DMS153 (cell line): Measurements from ENCODE around the gene MMD.
"Not testable (repeated sequence)": the region's sequence is repeated elsewhere in the genome, so short reads cannot be mapped to it uniquely, and the experiment has no call there.

Source experiments
- DNase-seq: peaks from one replicate; lab custom pipeline; 2025; lab: John Stamatoyannopoulos, UW

The MMD gene

GRCh38 chr17:55422828-55423164 lies 1.2 kb upstream of the MMD start:
- not testable (repeated sequence) for DNase-seq

DNA sequence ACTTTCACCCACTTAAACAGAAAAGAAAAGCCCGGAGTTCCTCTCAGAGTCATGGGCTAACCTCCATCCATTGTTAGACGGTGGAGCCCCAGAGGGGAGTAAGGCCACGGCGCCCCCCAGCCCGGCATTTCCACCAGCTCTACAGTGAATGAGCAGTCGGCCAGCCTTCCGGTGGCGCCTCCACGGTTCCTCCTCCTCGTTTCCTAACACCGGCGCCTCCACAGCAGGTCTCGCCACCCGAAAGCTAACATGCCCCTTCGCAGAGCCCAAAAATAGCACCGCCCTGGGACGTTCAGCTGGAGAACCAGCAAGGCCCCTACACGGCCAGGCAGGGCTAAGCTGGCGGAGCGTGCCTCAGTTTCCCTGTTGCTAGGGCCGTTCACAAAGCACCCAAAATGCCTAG lies 858 bp downstream of the MMD start:
- DNase-seq, result no peak

- no peak for DNase-seq
Observed at GRCh38 chr17:55420067-55420775, 1.4 kb downstream of the MMD start.

DNA sequence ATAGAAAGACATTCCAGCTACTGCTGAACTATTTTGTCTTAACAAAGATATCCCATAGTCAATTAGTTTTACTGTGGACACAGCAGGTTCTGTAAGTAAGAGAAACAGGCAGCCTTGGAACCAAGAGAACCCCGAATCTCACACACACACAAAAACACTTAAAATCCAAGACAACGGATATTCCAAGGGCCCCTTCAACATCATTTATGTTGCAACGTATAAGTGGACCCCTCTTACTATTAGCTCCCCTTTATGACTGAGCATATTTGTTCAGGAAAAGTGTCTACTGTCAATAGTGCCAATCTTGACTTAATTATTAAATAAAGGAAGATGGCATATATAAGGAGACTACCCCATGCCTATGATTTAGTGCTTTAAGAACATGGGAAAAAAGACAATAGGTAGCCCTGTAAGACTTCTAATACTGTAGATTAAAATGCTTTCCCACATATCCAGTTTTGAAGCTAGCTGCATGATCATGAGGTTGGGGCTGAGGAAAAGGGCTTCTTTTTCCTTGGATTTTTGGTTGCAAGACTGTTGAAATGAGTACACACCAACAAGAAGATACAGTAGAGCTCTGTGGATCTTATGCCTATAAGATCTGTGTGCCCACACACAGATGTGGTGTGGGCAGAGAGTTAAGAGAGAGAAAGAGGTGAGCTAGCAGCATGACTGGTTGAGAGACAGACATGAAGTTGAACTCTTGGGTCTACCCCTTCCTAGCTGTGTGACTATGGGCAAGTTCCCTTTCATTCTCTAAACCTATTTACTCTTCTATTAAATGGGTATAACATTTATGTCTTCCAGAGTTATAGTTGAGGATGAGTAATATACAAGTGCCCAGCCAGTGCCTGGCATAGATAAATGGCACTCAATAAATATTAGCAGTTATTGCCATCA lies 3.0 kb downstream of the MMD start:
- DNase-seq, result no peak

GRCh38 chr17:55417411-55418268 lies 4.0 kb downstream of the MMD start:
- DNase-seq, result no peak

DNA sequence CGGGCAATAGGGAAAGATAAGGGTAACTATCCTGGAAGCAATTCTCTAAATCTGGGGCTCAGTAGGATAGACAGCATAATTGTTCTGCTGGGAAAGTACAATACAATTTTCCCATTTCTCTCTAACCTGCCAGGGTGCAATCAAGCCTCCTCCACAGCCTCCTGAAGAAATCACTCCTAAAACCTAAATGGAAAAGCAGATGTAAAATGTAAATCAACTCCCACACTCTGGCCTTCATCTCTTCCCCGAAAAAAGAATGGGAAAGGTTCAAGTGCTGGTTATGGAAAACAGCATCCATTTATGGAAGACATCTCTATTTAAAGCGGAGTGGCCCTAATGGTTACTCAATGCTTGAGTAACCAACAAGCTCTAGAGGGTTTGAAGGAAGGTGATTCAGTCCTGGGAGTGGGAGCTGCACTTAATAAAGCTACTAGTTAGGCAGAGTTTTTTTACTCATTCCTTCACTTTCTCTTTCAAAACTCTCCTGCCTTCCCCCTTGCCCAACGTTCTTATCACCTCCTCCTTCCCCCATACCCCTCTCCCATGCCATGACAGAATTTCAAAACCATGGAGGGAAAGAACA lies 5.1 kb downstream of the MMD start:
- DNase-seq, result no peak

DNA sequence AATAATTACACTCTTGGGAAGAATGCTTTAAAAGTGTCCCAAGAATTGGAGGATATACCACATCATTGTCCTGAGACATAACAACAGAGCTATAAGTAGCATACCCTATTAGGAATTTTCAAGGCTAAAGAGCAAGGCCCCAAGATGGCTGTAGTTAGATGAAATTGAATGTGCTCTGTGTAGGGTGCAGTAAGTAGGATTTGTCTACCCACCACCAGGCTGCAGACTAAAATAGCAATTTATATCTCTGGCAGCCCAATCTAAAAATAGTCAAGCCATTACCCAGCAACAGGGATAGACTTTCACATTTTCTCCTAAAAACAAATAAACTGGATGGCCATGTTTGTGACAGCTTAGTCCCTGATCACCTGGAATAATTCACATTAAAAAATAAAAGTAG lies 5.6 kb downstream of the MMD start:
- DNase-seq, result no peak

GRCh38 chr17:55414983-55415382 lies 6.7 kb downstream of the MMD start:
- DNase-seq, result no peak

- DNase-seq, result no peak
Observed at GRCh38 chr17:55413825-55414489, 7.7 kb downstream of the MMD start.

- DNase-seq, result no peak
Observed at GRCh38 chr17:55411463-55411855, 10.2 kb downstream of the MMD start.

DNA sequence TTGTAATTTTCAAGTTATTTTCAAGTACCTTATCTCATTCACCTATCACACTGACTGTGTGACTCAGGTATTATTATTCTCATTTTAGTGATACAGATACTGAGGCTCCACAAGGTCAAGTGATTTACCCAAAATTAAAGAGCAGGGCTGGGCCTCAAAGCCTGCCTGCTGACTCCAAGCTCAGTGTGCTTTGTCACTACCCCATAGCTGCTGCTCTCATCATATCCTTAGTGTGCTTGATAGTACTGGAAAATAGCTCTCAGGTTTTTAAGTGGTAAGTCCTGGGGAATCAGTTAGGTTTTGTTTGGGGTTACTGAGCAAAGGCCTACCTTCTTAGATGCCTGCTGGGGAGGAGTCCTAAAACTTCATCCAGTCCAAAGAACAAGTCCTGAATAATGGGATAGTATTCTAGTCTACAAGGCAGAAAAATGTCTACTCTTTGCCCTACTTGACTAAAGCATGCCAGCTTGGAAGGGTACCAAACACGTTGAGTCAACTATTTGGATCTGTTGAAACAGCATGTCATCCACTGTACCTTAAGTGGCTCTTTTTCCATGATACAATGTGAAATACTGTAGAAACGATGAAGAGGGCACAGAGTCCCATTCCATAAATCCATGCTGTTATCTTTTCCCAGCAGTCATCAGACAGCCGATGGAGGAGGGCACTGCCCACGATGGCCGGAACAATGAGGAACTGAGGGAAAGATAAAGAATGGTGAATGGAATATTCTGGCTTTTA lies 10.7 kb downstream of the MMD start:
- DNase-seq, result no peak

- no peak for DNase-seq
Observed at GRCh38 chr17:55409030-55409800, 12.4 kb downstream of the MMD start.

DNA sequence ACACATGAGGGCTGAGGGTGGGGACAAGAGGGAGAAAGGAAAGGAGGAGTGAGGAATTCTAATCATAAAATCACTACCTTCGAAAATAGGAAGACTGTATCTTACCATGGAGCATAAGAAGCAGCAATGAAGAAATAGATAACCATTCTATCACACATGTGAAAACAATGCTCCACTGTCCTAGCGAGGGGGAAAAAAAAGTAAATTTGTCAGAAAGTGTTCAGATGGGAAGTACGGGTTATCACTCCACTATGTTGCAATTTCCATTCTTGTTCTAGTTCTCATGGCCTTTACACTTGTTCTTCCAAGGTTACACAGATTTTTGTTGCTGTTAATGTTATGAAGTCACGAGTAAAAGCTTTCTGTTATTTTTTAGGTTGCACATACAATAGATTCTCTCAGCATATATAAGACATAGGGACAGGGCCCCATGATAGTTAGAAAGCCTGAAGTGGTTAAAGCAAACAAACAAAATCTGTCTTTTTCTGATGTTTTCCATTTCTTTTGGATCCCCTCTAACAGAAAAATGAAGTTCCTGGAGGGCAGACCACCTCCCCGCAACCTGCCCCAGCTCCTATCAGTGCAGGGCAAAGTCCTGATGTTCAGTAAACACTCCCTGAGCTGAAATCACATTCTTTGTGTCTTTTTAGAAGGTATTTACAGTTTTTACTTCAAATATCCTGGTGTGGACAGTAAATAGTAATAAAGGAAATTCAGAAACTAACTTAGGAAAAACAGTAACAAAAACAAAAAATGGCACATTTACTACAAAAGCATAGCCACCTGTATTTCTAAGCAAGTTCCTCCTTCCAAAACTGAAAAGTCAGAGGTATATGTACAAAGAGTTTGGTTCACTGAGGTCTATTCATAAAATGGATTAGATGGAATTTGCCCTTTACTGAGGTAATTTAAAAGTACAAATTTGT lies 13.7 kb downstream of the MMD start:
- no peak for DNase-seq

- DNase-seq, result no peak
Observed at GRCh38 chr17:55405600-55405999, 16.0 kb downstream of the MMD start.

- not testable (repeated sequence) for DNase-seq
Observed at GRCh38 chr17:55404197-55404596, 17.4 kb downstream of the MMD start.

DNA sequence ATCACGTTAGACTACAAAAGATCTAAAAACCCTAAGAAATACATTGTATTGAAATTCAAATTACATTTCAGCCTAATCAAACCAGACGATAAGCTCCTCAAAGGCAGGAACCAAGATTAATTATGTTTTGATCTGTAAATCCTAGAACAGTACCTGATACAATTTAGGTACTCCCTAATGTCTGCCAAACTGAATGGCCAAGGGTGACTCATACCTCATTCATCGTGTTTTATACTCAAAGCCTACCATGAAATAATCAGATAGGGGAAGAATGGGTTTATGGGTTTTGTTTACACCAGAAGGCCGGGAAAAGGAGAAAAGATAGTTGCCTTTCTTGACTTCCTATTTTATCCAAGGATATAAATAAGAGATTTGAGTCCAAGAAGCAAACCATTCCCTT lies 19.3 kb downstream of the MMD start:
- DNase-seq, result no peak

GRCh38 chr17:55398689-55399088 lies 22.9 kb downstream of the MMD start:
- no peak for DNase-seq

GRCh38 chr17:55395803-55396505 lies 25.7 kb downstream of the MMD start:
- DNase-seq, result no peak
